ENCODE data around the gene CLK2. TPM values are rescaled to one million over a fixed set of nuclear protein-coding genes. Genes with fewer than 3 reads are reported as not detected.

Gene CLK2
- total and polyA plus RNA-seq, 2 of the 13 experiments (the other 11 are each of a cell fraction or from before 2014, with no cell fraction given) = 20.1 to 73.5 TPM

- TF ChIP-seq SOX13 (IDR thresholded peaks at IDR 0.05) (no peak), SOX13 (CRISPR knock-in tag; conservative IDR thresholded peaks at IDR 0.05 in 1 of 2, IDR thresholded peaks at IDR 0.05 in 1 of 2) (no peak), ZNF746 (CRISPR knock-in tag; IDR thresholded peaks at IDR 0.05) (peak; percentile 61; the same call in 1 of the 2 replicates), JUN (CRISPR knock-in tag; IDR thresholded peaks at IDR 0.05) (0 out of 2 replicates have a peak, but pooled peaks have one; percentile 60), ATF2 (CRISPR knock-in tag; IDR thresholded peaks at IDR 0.05) (peak; percentile 61; the same call in 1 of the 2 replicates), ZBTB21 (CRISPR knock-in tag; IDR thresholded peaks at IDR 0.05) (peak; percentile 61; the same call in 1 of the 2 replicates), GZF1 (CRISPR knock-in tag; IDR thresholded peaks at IDR 0.05) (0 out of 2 replicates have a peak, but pooled peaks have one; percentile 74), ZNF382 (CRISPR knock-in tag; IDR thresholded peaks at IDR 0.05; ENCODE audit: borderline replicate concordance) (no peak), ZNF83 (CRISPR knock-in tag; IDR thresholded peaks at IDR 0.05; ENCODE audit: borderline replicate concordance) (no peak), HNF1B (CRISPR knock-in tag; IDR thresholded peaks at IDR 0.05) (peak; percentile 65), TBX2 (CRISPR knock-in tag; IDR thresholded peaks at IDR 0.05; ENCODE audit: borderline replicate concordance) (peak; percentile 56; the same call in 1 of the 2 replicates), ZGPAT (CRISPR knock-in tag; IDR thresholded peaks at IDR 0.05) (peak; percentile 85), SIX4 (CRISPR knock-in tag; IDR thresholded peaks at IDR 0.05) (no peak; the same call in 1 of the 2 replicates), ZNF749 (CRISPR knock-in tag; IDR thresholded peaks at IDR 0.05; ENCODE audit: borderline replicate concordance) (peak; percentile 83; the same call in 1 of the 2 replicates), ZBTB33 (CRISPR knock-in tag; IDR thresholded peaks at IDR 0.05) (no peak), ZNF430 (CRISPR knock-in tag; IDR thresholded peaks at IDR 0.05) (no peak)
- TF ChIP-seq, protein P1, sequence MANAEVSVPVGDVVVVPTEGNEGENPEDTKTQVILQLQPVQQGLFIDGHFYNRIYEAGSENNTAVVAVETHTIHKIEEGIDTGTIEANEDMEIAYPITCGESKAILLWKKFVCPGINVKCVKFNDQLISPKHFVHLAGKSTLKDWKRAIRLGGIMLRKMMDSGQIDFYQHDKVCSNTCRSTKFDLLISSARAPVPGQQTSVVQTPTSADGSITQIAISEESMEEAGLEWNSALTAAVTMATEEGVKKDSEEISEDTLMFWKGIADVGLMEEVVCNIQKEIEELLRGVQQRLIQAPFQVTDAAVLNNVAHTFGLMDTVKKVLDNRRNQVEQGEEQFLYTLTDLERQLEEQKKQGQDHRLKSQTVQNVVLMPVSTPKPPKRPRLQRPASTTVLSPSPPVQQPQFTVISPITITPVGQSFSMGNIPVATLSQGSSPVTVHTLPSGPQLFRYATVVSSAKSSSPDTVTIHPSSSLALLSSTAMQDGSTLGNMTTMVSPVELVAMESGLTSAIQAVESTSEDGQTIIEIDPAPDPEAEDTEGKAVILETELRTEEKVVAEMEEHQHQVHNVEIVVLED (CRISPR knock-in tag; IDR thresholded peaks at IDR 0.05; ENCODE audit: borderline replicate concordance) = peak; percentile 89
- TF ChIP-seq, protein P2, sequence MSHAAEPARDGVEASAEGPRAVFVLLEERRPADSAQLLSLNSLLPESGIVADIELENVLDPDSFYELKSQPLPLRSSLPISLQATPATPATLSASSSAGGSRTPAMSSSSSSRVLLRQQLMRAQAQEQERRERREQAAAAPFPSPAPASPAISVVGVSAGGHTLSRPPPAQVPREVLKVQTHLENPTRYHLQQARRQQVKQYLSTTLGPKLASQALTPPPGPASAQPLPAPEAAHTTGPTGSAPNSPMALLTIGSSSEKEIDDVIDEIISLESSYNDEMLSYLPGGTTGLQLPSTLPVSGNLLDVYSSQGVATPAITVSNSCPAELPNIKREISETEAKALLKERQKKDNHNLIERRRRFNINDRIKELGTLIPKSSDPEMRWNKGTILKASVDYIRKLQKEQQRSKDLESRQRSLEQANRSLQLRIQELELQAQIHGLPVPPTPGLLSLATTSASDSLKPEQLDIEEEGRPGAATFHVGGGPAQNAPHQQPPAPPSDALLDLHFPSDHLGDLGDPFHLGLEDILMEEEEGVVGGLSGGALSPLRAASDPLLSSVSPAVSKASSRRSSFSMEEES (CRISPR knock-in tag; IDR thresholded peaks at IDR 0.05) = peak; percentile 96
These were observed 11.2 kb downstream of the CLK2 start, which contains the start of gene SCAMP3 (continued) for GRCh38 chr1:155261852-155262673.

Data from HepG2 (cell line).